Measurements from ENCODE around the gene CHMP1B. TPM values are rescaled to one million over a fixed set of nuclear protein-coding genes. Genes with fewer than 3 reads are reported as not detected.

The CHMP1B gene
- total and polyA plus RNA-seq, 3 donors from 2014 or later = 32.8 to 50.0 (median 39.1) TPM

- WGBS, 2 donors = 92 to 100% methylated on average over 1 of the region's 1 CpG
- Histone ChIP-seq H3K9me3 (no peaks in the 10 kb centered on the region), H3K4me3 (no peak overlapping the region), H3K27me3 (no peaks in the 10 kb centered on the region), H3K36me3 (ENCODE audit: low read depth, missing control alignments) (no peaks in the 10 kb centered on the region), H3K4me1 (no peaks in the 10 kb centered on the region), H3K27ac (no peak overlapping the region)
- TF ChIP-seq POLR2A (IDR thresholded peaks at IDR 0.05) = no peak
- TF ChIP-seq, protein P1, sequence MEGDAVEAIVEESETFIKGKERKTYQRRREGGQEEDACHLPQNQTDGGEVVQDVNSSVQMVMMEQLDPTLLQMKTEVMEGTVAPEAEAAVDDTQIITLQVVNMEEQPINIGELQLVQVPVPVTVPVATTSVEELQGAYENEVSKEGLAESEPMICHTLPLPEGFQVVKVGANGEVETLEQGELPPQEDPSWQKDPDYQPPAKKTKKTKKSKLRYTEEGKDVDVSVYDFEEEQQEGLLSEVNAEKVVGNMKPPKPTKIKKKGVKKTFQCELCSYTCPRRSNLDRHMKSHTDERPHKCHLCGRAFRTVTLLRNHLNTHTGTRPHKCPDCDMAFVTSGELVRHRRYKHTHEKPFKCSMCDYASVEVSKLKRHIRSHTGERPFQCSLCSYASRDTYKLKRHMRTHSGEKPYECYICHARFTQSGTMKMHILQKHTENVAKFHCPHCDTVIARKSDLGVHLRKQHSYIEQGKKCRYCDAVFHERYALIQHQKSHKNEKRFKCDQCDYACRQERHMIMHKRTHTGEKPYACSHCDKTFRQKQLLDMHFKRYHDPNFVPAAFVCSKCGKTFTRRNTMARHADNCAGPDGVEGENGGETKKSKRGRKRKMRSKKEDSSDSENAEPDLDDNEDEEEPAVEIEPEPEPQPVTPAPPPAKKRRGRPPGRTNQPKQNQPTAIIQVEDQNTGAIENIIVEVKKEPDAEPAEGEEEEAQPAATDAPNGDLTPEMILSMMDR (IDR thresholded peaks at IDR 0.05) = no peak
- no peak for DNase-seq
- intact Hi-C loops (cut with DNase I; ENCODE audit: low total_unique reads) = no loop called here
These were observed 46.6 kb downstream of the CHMP1B start for GRCh38 chr18:11897781-11898180.

DNA sequence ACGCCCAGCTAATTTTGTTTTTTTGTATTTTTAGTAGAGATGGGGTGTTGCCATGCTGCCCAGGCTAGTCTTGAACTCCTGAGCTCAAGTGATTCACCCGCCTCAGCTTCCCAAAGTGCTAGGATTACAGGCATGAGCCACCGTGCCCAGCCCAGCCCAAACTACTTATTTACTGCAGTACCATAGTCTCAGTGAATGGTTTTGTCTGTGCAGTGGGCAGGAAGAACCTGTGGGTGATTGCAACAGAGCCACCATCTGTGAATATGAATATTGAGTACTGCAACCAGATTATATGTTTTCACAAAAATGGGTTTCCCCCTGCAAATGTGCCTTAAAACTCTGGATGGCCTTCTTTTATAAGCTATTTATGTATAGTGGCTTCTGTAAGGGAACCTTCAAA is 47.9 kb downstream of the CHMP1B start:
- DNase-seq = no peak
- Histone ChIP-seq H3K4me3 (no peak overlapping the region), H3K36me3 (ENCODE audit: low read depth, missing control alignments) (no peaks in the 10 kb centered on the region), H3K27me3 (no peaks in the 10 kb centered on the region), H3K4me1 (no peaks in the 10 kb centered on the region), H3K27ac (no peak overlapping the region), H3K9me3 (no peaks in the 10 kb centered on the region)
- intact Hi-C loops (cut with DNase I; ENCODE audit: low total_unique reads) = no loop called here
- WGBS, 2 donors = 88 to 97% methylated on average over 3 of the region's 3 CpGs
- no peak for TF ChIP-seq POLR2A (IDR thresholded peaks at IDR 0.05)
- TF ChIP-seq, protein P1 (IDR thresholded peaks at IDR 0.05) = no peak

- no peaks in the 10 kb centered on the region for H3K27me3 ChIP-seq
- intact Hi-C loops (cut with DNase I; ENCODE audit: low total_unique reads) = no loop called here
- no peak for DNase-seq
- no peaks in the 10 kb centered on the region for H3K4me1 ChIP-seq
- no peak overlapping the region for H3K4me3 ChIP-seq
- H3K27ac ChIP-seq = no peak overlapping the region
- H3K36me3 ChIP-seq (ENCODE audit: low read depth, missing control alignments) = no peaks in the 10 kb centered on the region
- no peaks in the 10 kb centered on the region for H3K9me3 ChIP-seq
- WGBS, 2 donors = 87 to 90% methylated on average over 5 of the region's 5 CpGs
- TF ChIP-seq, protein P1 (IDR thresholded peaks at IDR 0.05) = no peak
- no peak for TF ChIP-seq POLR2A (IDR thresholded peaks at IDR 0.05)
These were observed 50.7 kb downstream of the CHMP1B start for GRCh38 chr18:11901826-11902438.

GRCh38 chr18:11902522-11903292 is 51.5 kb downstream of the CHMP1B start:
- 68 to 87% methylated on average over 4 to 7 of the region's 7 CpGs for WGBS, 2 donors
- no peaks in the 10 kb centered on the region for H3K9me3 ChIP-seq
- H3K27me3 ChIP-seq = no peaks in the 10 kb centered on the region
- H3K4me1 ChIP-seq = peaks cover 5% of the 10 kb centered on the region
- TF ChIP-seq, protein P1 (IDR thresholded peaks at IDR 0.05) = no peak
- TF ChIP-seq POLR2A (IDR thresholded peaks at IDR 0.05) = no peak
- H3K36me3 ChIP-seq (ENCODE audit: low read depth, missing control alignments) = no peaks in the 10 kb centered on the region
- no peak overlapping the region for H3K27ac ChIP-seq
- H3K4me3 ChIP-seq = no peak overlapping the region
- intact Hi-C loops (cut with DNase I; ENCODE audit: low total_unique reads) = no loop called here
- no peak for DNase-seq

Other genes with a start within 250 kb of the CHMP1B start
- not detected for gene SLC35G4, start 241.8 kb upstream of the CHMP1B start, total RNA-seq
- gene SLC35G4, start 241.8 kb upstream of the CHMP1B start, polyA plus RNA-seq (ENCODE audit: insufficient read depth, low read depth, low replicate concordance) = not detected
- 10 to 100 TPM; 12.1 to 12.8 TPM for gene GNAL, start 162.1 kb upstream of the CHMP1B start, total RNA-seq
- gene GNAL, start 162.1 kb upstream of the CHMP1B start, polyA plus RNA-seq (ENCODE audit: insufficient read depth, low read depth, low replicate concordance) = 11.6 TPM
- 10 to 100 TPM; 28.3 to 37.5 TPM for gene MPPE1, start 56.9 kb downstream of the CHMP1B start, total RNA-seq
- gene MPPE1, start 56.9 kb downstream of the CHMP1B start, polyA plus RNA-seq (ENCODE audit: insufficient read depth, low read depth, low replicate concordance) = 32.8 TPM
- gene IMPA2, start 130.1 kb downstream of the CHMP1B start, total RNA-seq = 10 to 100 TPM; 16.6 to 21.3 TPM
- 16.7 TPM for gene IMPA2, start 130.1 kb downstream of the CHMP1B start, polyA plus RNA-seq (ENCODE audit: insufficient read depth, low read depth, low replicate concordance)
- gene ANKRD62, start 242.4 kb downstream of the CHMP1B start, total RNA-seq = 10 to 100 TPM; 25.5 to 56.8 TPM
- gene ANKRD62, start 242.4 kb downstream of the CHMP1B start, polyA plus RNA-seq (ENCODE audit: insufficient read depth, low read depth, low replicate concordance) = 2.8 TPM

All from testis (tissue), 3 donors.